Measurements from ENCODE around the gene GAREM2. TPM values are rescaled to one million over a fixed set of nuclear protein-coding genes. Genes with fewer than 3 reads are reported as not detected.

GAREM2 gene
- polyA plus RNA-seq, 1 of the 3 experiments (the other 2 are of a cell fraction), result 3.7 TPM

DNA sequence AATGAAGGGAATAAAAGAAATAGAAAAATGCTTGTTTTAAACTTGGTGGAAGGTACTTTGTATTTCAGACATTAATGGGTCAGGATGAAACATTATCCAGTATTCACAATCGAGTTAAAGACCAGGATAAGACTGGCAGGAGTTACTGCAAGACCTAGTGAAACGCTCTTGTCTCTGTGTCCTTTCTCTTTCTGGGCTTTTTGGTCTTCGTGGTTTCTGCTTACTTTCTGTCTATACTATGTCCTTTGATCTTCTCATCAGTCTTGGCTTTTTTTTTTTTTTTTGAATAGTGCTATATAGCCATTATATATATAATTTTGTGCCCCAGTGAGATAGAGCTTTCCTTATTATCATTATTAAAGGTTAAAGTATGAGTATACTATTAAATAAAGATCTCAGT lies 42.1 kb upstream of the GAREM2 start:
- peaks cover 23% of the 10 kb centered on the region for H4K20me1 ChIP-seq (ENCODE audit: insufficient read depth)
- H3F3A ChIP-seq (replicated peaks; ENCODE audit: insufficient read depth), result peaks cover 10% of the 10 kb centered on the region
- TF ChIP-seq, protein P1, sequence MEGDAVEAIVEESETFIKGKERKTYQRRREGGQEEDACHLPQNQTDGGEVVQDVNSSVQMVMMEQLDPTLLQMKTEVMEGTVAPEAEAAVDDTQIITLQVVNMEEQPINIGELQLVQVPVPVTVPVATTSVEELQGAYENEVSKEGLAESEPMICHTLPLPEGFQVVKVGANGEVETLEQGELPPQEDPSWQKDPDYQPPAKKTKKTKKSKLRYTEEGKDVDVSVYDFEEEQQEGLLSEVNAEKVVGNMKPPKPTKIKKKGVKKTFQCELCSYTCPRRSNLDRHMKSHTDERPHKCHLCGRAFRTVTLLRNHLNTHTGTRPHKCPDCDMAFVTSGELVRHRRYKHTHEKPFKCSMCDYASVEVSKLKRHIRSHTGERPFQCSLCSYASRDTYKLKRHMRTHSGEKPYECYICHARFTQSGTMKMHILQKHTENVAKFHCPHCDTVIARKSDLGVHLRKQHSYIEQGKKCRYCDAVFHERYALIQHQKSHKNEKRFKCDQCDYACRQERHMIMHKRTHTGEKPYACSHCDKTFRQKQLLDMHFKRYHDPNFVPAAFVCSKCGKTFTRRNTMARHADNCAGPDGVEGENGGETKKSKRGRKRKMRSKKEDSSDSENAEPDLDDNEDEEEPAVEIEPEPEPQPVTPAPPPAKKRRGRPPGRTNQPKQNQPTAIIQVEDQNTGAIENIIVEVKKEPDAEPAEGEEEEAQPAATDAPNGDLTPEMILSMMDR (IDR thresholded peaks at IDR 0.05), result no peak
- no peak for TF ChIP-seq TEAD4 (IDR thresholded peaks at IDR 0.05; ENCODE audit: borderline replicate concordance, insufficient read depth)
- TF ChIP-seq JUND (IDR thresholded peaks at IDR 0.05), result no peak
- no peak for TF ChIP-seq MEF2A (IDR thresholded peaks at IDR 0.05; ENCODE audit: borderline replicate concordance, low read depth)
- TF ChIP-seq TAF1 (IDR thresholded peaks at IDR 0.05; ENCODE audit: borderline replicate concordance, low read depth, low read length), result no peak
- TF ChIP-seq GABPA (IDR thresholded peaks at IDR 0.05; ENCODE audit: low read depth), result no peak
- TF ChIP-seq, protein P2, sequence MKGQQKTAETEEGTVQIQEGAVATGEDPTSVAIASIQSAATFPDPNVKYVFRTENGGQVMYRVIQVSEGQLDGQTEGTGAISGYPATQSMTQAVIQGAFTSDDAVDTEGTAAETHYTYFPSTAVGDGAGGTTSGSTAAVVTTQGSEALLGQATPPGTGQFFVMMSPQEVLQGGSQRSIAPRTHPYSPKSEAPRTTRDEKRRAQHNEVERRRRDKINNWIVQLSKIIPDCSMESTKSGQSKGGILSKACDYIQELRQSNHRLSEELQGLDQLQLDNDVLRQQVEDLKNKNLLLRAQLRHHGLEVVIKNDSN (IDR thresholded peaks at IDR 0.05; ENCODE audit: borderline replicate concordance, low read depth), result no peak
- TF ChIP-seq EZH2phosphoT487 (IDR thresholded peaks at IDR 0.05; ENCODE audit: borderline replicate concordance, low read depth), result no peak
- TF ChIP-seq RFX5 (IDR thresholded peaks at IDR 0.05; ENCODE audit: low read length), result no peak
- no peak for TF ChIP-seq NFIC (IDR thresholded peaks at IDR 0.05; ENCODE audit: borderline replicate concordance)
- H3K79me2 ChIP-seq (ENCODE audit: insufficient read depth), result peaks cover 64% of the 10 kb centered on the region
- peaks cover 0 to 4% of the 10 kb centered on the region in 2 experiments; a peak in 1 of 4 replicates for H3K4me1 ChIP-seq (ENCODE audit: control insufficient read depth in 1 of 2, insufficient read depth in 2 of 2, low read depth in 1 of 2, low read length in 1 of 2)
- no peak overlapping the region for H3K9ac ChIP-seq
- no peak overlapping the region for H2AFZ ChIP-seq (ENCODE audit: low read depth)
- no peaks in the 10 kb centered on the region for H3K9me2 ChIP-seq
- peaks cover 34 to 63% of the 10 kb centered on the region in 2 experiments for H3K36me3 ChIP-seq (replicated peaks in 1 of 2; ENCODE audit: control insufficient read depth in 1 of 2, insufficient read depth in 2 of 2, low read length in 1 of 2)
- ChIA-PET CTCF (interaction anchor here (1.4 to 6.2 kb wide), 2 partner anchors 13 to 43 kb away, joined by 3 to 35 read pairs; no protein-coding TSS in a partner anchor), POLR2A (no interaction called here)
- WGBS (ENCODE audit: low lambda C conversion rate), result 83% methylated on average over 3 of the region's 3 CpGs
- DNase-seq, result no peak
- H3K4me2 ChIP-seq, result no peak overlapping the region
- no peak overlapping the region for H3K4me3 ChIP-seq (ENCODE audit: low read depth in 2 of 2, low read length in 1 of 2)
- no peaks in the 10 kb centered on the region for H3K9me3 ChIP-seq
- no peaks in the 10 kb centered on the region for H3K27me3 ChIP-seq (ENCODE audit: insufficient read depth)
- H3K27ac ChIP-seq (ENCODE audit: low read depth in 2 of 2, low read length in 1 of 2), result no peak overlapping the region

DNA sequence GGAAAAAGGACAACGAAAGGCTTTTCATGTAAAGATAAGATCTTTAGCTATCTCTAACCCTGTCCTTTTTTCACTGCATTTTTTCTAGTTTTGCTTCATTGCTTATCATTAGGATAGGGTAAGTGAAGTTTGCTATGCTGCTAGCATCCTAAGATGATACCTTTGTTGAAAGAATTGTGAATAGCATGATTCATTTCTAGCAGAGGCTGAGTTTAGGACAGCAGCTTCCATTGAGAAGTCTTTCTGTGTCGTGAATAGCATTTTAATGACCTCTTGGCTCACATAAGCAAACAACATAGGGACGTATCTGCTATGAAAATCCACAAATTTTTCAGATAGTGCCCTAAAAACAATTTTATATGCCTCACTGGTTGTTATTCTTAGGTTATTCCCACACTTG lies 36.4 kb upstream of the GAREM2 start:
- 85% methylated on average over 3 of the region's 3 CpGs for WGBS (ENCODE audit: low lambda C conversion rate)
- H3F3A ChIP-seq (replicated peaks; ENCODE audit: insufficient read depth), result peaks cover 3% of the 10 kb centered on the region
- no peak overlapping the region for H3K9ac ChIP-seq
- H3K79me2 ChIP-seq (ENCODE audit: insufficient read depth), result peaks cover 15% of the 10 kb centered on the region; the same call in 1 of the 2 replicates
- TF ChIP-seq FOXJ3 (CRISPR knock-in tag; IDR thresholded peaks at IDR 0.05) (no peak), EP300 (IDR thresholded peaks at IDR 0.05; ENCODE audit: borderline replicate concordance in 1 of 2, low read depth in 1 of 2, low read length in 1 of 2) (no peak), FOSL2 (IDR thresholded peaks at IDR 0.05; ENCODE audit: borderline replicate concordance, low read depth) (no peak), MXI1 (IDR thresholded peaks at IDR 0.05; ENCODE audit: low read depth, low read length) (no peak), ELF1 (IDR thresholded peaks at IDR 0.05) (no peak), GATA2 (CRISPR knock-in tag; IDR thresholded peaks at IDR 0.05) (no peak), SMC3 (IDR thresholded peaks at IDR 0.05; ENCODE audit: low read depth, low read length) (no peak)
- TF ChIP-seq, protein P3, sequence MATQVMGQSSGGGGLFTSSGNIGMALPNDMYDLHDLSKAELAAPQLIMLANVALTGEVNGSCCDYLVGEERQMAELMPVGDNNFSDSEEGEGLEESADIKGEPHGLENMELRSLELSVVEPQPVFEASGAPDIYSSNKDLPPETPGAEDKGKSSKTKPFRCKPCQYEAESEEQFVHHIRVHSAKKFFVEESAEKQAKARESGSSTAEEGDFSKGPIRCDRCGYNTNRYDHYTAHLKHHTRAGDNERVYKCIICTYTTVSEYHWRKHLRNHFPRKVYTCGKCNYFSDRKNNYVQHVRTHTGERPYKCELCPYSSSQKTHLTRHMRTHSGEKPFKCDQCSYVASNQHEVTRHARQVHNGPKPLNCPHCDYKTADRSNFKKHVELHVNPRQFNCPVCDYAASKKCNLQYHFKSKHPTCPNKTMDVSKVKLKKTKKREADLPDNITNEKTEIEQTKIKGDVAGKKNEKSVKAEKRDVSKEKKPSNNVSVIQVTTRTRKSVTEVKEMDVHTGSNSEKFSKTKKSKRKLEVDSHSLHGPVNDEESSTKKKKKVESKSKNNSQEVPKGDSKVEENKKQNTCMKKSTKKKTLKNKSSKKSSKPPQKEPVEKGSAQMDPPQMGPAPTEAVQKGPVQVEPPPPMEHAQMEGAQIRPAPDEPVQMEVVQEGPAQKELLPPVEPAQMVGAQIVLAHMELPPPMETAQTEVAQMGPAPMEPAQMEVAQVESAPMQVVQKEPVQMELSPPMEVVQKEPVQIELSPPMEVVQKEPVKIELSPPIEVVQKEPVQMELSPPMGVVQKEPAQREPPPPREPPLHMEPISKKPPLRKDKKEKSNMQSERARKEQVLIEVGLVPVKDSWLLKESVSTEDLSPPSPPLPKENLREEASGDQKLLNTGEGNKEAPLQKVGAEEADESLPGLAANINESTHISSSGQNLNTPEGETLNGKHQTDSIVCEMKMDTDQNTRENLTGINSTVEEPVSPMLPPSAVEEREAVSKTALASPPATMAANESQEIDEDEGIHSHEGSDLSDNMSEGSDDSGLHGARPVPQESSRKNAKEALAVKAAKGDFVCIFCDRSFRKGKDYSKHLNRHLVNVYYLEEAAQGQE (IDR thresholded peaks at IDR 0.05; ENCODE audit: low read depth, low read length), result no peak
- no peak overlapping the region for H3K27ac ChIP-seq (ENCODE audit: low read depth in 2 of 2, low read length in 1 of 2)
- no peak overlapping the region for H3K4me2 ChIP-seq
- ChIA-PET POLR2A (no interaction called here), CTCF (interaction anchor here (1.1 to 4.0 kb wide), 5 partner anchors 9 to 186 kb away, joined by 3 to 20 read pairs (median 12); no protein-coding TSS in a partner anchor)
- H4K20me1 ChIP-seq (ENCODE audit: insufficient read depth), result 0 out of 2 replicates have a peak, but pooled peaks cover 3% of the 10 kb centered on the region
- no peak overlapping the region for H3K4me3 ChIP-seq (ENCODE audit: low read depth in 2 of 2, low read length in 1 of 2)
- no peak overlapping the region for H2AFZ ChIP-seq (ENCODE audit: low read depth)
- H3K4me1 ChIP-seq (ENCODE audit: control insufficient read depth in 1 of 2, insufficient read depth in 2 of 2, low read depth in 1 of 2, low read length in 1 of 2), result peaks cover 0 to 2% of the 10 kb centered on the region in 2 experiments; a peak in 1 of 4 replicates
- H3K27me3 ChIP-seq (ENCODE audit: insufficient read depth), result no peaks in the 10 kb centered on the region
- H3K9me2 ChIP-seq, result no peaks in the 10 kb centered on the region
- peaks cover 36 to 40% of the 10 kb centered on the region in 2 experiments for H3K36me3 ChIP-seq (replicated peaks in 1 of 2; ENCODE audit: control insufficient read depth in 1 of 2, insufficient read depth in 2 of 2, low read length in 1 of 2)
- H3K9me3 ChIP-seq, result no peaks in the 10 kb centered on the region
- DNase-seq, result no peak
